ENCODE data around the gene RRBP1.

The RRBP1 gene, protein sequence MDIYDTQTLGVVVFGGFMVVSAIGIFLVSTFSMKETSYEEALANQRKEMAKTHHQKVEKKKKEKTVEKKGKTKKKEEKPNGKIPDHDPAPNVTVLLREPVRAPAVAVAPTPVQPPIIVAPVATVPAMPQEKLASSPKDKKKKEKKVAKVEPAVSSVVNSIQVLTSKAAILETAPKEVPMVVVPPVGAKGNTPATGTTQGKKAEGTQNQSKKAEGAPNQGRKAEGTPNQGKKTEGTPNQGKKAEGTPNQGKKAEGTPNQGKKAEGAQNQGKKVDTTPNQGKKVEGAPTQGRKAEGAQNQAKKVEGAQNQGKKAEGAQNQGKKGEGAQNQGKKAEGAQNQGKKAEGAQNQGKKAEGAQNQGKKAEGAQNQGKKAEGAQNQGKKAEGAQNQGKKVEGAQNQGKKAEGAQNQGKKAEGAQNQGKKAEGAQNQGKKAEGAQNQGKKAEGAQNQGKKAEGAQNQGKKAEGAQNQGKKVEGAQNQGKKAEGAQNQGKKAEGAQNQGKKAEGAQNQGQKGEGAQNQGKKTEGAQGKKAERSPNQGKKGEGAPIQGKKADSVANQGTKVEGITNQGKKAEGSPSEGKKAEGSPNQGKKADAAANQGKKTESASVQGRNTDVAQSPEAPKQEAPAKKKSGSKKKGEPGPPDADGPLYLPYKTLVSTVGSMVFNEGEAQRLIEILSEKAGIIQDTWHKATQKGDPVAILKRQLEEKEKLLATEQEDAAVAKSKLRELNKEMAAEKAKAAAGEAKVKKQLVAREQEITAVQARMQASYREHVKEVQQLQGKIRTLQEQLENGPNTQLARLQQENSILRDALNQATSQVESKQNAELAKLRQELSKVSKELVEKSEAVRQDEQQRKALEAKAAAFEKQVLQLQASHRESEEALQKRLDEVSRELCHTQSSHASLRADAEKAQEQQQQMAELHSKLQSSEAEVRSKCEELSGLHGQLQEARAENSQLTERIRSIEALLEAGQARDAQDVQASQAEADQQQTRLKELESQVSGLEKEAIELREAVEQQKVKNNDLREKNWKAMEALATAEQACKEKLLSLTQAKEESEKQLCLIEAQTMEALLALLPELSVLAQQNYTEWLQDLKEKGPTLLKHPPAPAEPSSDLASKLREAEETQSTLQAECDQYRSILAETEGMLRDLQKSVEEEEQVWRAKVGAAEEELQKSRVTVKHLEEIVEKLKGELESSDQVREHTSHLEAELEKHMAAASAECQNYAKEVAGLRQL (N-terminal part only)

DNA sequence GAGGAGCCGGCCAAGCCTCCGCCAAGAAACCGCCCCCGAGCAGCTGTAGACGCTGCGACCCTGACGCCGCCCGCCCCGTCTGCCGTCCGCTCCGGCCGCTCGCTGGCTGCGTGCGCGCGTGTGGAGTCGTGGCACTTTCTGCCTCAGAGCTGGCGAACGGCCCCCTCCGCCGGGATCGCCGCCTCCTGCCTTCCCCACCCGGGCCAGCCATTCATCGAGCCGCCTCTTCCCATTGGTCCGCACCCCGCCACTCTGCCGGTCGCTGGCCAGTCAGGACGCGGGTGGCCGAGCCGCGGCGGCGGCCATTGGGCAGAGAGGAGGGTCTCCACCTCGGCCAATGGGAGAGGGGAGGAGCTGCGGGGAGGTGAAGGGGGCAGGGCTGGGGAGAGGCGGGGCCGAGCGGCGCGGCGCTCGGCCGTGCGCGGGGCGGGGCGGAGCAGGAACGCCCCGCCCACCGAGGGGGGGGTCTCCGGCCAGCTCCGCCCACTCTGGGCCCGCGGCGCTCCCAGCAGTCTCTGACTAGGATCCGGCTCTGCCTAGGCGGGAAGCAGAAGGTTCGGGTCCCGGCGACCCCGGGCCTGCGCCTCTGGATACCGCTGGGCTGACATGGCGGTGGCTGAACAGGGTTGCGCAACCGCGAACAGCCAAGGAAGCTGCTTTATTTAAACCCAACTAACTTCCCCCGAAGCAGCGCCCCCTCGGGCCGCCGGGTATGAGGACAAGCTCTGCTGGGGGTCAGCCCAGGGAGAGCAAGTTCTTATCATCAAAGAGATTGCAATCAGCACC is at the start of gene RRBP1:
TSS of gene RRBP1 (minus strand) at position 140 of the 786 bp plus-strand sequence. CDS start 21,735 bp downstream, outside the sequence.
- peak; percentile 99 for DNase-seq

DNA sequence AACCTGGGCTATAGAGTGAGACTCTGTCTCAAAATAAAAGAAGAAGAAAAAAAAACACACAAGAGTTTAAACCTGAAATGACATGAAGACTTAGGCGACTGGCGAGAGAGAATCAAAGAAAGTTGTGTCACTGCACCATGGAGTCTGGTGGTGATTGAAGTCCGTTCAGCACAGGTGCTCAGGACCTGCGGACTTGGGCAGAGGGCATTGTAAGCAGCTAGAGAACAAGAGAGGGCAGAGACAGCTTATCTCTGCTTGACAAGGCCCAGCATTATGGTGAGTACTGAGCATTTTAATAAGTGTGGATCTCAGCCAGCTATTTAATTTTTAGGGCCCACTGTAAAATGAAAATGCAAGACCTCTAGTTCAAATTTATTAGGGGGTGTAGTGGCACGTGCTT is 49.2 kb upstream of the RRBP1 start:
- DNase-seq, result no peak

DNA sequence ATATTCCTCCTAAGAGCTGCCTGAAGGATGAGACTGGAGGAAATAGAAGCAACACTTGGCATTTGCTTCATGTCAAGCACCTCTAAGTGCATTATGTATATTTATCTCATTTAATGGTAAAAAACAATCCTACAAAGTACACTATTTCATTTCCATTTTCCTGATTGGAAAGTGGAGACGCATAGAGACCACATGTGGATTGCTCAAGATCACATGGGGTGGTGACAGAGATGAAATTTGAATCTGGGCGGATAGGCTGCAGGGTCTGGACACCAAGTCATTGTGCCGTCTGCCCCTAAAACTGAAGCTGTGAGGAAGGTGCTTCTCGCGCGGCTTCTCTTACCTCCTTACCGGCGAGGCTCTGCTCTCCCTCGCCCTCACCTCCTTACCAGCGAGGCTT is 48.0 kb upstream of the RRBP1 start:
- DNase-seq, result no peak

DNA sequence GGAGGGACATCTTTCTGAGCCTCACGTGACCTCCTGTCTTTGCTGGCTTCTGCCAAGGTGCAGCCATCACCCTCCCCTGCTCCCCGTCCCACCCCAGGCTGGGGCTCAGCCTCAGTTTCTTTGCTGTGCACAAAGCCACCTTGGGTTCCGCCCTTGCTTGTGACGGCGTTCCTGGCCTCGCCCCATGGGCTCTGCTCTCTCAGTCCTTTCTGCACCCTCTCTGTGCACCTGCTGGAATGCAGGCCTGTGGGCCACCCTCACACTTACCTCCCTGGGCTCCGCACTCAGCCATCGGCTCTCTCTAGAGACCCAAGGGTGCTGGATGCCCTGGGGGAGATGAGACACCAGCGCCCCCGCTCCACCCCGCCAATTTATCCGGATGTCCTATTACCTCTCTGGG is 46.0 kb upstream of the RRBP1 start:
- DNase-seq, result no peak

DNA sequence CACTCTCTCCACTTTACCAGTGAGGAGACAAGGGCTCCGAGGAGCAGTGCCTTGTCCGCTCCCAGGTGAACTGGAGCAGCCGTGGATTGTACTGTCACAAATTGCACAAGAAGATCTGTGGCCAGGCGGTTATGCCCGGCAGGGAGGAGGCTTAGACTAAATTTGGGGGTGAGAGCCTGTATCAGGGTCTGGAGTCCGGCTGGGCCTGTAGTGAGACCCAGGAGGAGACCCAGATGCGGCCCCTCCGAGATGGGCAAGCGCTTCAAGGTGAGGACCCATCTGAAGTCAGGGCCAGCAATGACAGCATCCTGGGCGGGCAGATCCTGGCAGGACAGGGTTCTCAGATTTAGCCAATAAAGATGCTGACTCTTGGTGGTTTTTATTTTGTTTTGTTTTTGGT is 45.3 kb upstream of the RRBP1 start:
- no peak for DNase-seq

DNA sequence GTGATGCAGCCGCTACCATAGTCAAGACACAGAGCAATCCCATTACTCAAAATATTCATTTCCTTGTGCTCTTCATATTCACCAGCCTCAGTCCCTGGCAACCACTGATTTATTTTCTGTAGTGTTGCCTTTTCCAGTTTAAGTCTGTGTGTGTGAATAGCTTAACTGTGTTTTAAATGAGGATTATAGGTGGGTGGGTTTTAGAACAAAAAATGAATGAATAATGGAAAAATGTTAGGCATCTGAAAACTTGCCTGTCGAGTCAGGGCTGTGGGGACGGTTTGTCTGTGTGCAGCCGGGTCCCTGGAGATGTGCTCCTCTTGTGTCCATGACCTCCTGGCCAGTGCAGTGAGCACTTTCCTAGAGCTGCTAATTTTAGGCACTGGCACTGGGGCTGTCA is 44.9 kb upstream of the RRBP1 start:
- no peak for DNase-seq

DNA sequence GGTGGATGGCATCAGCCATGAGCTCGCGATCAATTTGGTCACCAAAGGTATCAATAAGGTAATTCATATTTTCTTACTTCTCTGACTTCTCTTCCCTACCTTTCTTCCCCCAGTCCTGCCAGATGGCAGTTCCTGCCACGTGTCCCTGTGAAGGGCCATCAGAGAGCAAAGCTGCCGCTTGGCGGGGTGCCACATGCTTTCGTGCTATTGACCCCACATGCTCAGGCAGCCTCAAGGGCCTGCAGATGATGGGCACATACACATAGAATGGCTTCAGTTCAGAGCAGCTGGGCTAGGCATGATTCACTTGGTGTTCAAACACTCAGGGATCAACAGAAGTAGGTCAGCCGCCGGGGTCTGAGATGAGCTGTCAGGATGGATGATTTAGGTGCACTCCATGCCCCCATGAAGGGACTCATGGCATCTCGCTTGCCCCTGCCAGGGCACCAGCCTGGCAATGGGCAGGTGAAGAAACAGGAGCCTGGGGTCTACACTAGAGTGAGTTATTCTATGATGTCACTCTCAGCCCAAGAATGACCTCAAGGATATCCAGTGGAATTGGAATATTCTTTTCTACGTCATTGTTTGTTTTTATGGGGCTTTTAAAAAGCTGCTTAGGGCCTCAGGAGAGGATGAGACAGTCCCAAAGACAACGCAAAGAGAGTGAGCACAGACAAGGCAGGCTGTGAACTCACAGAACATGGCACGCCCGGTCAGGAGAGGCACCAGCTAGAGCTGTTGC is 43.2 kb upstream of the RRBP1 start:
- DNase-seq, result no peak

DNA sequence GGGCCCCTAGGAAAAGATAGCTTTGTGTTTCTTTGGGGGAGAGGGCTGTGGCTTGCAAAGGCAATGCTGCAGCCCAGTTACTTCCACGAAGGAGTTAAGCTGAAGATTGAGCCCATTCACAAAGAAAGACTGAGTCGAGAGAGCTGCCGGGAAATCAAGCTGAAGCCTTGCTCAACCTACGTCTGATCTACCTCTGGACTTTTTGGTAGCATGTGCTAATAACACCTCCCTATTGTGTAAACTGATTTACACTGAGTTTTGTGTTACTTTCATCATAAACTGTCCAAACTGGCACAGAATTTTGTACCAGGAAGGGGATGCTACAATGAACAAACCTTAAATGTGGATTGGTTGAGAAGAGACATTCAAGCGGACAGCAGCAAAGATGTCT is 41.3 kb upstream of the RRBP1 start:
- DNase-seq, result no peak

DNA sequence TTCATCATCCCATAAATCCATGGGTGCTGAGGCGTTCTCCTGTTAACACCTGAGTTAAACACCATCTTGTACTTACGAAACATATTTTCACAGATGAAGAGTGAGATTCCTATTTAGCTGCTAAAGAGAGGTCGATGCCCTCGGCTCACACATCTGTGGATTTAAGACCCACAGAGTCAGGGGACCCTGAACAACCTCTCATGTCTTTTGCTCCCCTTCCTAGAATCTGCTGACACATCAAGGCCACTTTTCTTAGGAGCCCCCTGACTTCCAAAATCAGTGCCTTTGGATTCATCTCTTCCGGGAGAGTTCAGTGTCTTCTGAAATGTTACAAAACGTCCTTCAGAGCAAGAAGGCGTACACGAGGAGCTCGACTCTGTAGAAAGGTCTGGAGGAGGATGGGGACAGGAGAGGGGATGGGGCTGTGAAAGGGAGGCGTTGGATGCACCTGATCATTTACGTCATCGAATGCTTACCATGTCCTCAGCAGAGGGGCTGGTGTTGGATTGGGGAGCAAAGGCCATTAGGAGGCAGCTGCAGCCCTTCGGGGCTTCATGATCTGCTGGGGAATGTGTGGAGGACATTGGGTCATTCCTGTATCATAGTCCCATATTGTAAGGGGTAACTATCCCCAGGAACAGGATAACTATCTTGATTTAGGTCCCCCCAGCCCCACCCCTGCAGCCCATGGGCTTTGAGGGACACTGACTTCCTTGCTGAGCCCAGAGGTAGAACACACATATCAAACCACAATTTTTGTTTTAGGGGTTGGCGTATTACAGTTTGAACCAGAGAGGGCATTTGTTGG is 40.7 kb upstream of the RRBP1 start:
- DNase-seq, result no peak

DNA sequence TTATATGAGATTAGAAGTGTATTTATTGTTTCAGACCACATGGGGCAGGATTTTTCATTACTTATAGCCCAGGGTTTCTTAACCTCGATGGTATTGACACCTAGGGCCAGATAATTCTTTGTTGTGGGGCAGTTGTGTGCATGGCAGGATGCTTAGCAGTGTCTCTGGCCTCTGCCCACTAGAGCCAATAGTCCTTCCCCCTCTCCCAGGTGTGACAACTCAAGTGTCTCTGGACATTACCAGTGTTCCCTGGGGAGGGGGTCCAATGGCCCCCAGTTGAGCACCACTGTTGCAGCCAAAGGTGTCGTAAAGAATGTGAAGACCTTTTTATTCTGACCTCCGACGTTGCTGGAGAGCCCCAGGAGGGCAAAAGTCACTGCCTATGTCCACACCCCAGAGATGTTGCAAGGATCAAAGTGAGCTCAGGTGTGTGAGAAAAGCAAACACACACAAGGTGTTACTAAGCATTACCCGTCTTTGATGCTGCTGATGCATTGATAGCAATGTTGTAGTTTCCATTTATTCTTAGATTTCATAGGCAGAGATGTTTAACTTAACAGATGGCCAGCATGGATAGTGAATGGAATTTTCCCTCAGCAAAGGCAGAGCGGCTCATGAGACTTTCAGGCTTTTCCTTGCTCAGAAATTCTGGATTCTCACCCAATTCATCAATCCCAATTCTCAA is 39.9 kb upstream of the RRBP1 start:
- DNase-seq, result no peak

DNA sequence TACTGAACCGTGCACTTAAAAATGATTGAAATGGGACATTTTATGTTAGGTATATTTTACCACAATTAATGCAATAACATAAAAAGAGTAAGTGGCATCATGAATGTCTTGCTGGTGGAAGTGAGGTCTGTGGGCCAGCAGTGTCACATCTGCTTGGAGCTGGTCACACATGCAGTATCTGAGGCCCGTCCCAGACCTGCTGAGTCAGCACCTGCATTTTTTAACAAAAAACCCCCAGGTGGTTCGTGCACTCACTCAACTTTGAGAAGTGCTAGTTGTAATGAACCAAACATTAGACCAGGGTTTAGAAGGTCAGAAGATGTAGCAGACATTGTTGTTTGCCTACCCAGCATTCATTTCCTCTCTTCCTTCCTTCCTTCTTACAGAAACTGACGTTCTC is 38.7 kb upstream of the RRBP1 start:
- DNase-seq, result no peak

DNA sequence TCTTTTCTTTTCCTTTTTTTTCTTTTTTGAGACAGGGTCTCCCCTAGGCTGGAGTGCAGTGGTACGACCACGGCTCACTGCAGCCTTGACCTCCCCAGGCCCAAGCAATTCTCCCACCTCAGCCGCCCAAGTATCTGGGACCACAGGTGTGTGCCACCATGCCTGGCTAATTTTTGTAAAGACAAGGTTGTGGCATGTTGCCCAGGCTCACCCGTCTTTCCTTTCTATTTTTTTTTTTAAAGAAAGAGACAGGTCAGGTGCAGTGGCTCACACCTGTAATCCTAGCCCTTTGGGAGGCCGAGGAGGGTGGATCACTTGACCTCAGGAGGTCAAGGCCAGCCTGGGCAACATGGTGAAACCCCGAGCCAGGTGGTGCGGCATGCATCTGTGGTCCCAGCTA is 34.3 kb upstream of the RRBP1 start:
- DNase-seq, result no peak

DNA sequence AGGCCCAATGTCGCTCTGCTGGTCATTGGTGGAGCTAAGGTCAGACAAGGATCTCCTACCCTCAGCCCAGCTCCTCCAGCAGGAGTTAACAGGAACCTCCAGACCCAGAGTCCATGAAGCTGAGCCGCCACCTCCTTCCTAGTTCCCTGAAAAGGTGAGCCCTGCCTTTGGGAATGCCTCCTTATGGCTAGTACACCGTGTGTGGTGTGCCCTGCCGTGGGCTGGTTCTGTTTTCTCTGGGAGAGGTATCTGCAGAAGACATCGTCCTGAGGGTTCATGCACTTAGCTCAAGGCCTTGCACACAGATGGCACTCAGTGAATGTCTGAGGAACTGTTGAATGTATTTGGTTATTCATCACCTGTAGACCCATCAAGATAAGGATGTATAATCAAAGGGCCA is 33.0 kb upstream of the RRBP1 start:
- no peak for DNase-seq

DNA sequence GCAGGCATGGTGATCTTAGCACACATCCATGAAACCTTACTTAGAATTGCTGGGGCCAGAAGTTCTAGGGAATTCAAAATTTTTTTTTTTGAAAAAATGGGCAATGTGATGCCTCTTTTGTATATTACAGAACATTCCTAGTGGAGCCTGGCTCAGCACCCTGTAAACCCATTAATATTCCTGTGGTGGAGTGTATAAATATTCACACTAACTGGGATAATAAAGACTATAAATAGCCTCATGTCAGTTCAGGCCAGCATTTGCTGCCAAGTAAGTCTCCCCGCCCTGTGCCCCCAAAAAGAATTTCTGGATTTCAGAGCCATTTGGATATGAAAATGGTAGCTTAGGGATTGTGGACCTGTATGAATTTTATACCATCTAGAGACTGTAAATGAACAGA is 32.6 kb upstream of the RRBP1 start:
- DNase-seq, result no peak

DNA sequence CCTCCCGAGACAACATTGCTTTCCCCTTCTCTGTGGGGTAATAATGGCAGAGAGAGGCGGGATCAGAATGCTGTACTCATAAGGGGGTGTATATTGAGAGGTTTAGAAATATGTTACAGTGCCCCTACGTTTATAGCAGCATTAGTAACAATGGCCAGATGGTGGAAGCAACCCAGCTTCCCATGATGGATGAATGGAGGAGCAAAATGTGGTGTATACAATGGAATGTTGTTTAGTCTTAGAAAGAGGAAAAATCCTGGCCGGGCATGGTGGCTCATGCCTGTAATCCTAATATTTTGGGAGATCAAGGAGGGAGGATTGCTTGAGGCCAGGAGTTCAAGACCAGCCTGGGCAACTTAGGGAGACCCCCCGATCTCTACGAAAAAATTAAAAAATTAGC is 30.7 kb upstream of the RRBP1 start:
- DNase-seq, result no peak

DNA sequence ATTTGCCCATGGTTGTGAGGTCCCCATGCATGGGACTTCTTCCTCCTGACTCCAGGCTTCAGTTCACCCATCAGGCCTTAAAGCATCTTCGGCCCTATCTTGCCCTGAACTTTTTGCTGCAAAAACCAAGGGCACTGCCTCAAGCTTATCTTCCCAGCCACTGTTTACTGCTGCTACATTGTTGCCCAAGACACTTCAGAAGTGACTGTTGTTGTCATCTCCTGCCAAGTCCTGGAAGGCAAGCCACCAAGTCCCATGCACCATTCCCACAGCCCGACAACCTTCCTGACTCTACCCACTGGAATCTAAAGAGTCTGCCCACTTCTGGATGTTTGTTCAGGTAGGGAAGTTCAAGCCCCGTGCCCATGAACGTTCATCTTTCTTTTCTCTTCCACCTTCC is 30.2 kb upstream of the RRBP1 start:
- no peak for DNase-seq

DNA sequence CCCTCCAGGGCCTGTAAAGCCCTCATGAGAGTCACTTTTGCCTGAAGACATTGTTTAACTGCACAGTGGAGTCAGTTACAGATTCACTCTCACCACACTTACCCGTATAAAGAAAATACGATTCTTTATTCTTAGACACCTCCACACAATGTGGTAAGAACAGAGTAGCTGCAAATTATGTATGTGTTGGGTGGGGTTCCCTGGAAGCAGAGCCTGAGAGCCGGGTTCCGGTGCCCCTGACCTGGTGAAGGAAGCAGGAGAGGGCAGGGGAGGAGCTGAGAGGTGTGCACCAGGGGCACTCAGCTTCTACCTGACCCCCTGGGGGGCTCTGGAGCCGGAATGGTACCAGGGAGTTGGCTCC is 29.2 kb upstream of the RRBP1 start:
- no peak for DNase-seq

DNA sequence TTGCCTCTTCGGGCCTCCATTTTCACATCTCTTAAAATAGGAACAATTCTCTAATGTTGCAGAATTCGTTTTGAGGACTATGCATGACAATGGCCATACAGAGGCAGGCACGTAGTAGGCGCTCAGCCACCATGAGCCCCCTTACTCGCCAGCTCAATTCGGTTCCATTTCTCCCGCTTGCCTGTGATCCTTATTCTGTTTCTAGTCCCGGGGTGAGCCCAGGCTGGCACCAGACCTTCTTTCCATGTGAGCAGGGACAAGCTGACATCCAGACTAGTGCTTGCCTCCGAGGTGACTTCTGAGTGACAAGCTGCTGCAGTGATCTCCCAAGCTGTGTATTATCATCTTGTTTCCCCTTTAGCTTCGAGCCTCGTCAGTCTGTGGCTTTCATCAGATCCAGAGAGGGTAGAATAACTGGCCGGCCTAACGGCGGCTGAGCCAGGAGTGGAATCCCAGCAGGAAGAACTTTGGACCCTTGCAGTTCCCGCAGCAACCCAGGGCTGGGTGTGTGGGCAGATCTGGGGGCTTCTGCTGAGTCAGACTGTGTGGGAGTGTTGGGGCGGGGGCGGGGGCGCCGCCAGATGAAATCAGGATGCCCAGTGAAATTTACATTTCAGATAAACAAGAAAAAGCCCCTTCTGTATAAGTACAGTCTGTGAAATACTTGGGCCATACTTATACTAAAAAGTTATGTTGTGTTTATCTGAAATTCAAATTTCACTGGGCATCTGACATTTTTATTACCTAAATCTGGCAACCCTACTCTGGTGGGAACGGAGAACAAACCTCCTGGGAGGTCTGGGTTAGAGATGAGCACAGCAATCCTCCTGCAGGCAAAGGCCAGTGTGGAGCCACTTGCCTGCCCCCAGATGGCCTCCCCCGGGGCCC is 28.6 kb upstream of the RRBP1 start:
- no peak for DNase-seq

Measured in 8988T (cell line).